HPDE6-E6E7 (cell line): Measurements from ENCODE around the gene PIP5KL1.

Source experiments
- DNase-seq: peaks from one replicate; pipeline ENCODE4 v3.0.0; 2011; ENCODE audit warnings: missing footprints; ENCODE audit errors: extremely low spot score

PIP5KL1 gene

DNA sequence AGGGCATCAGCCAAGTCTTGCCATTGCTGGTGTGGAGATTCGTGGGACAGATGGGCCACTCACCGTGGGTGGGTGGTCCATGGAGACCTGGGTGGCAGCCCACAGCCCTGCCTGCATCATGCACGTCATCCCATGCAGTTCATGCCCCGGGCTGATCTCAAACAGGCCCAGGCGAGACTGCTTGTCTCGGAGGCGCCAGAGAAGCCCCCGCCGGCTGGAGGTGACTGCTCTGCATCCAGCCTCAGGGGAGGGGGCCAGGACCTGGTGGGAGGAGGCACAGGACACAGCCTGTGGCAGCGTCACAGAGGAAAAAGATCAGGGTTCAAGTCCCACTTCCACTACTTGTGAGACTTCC, 975 bp downstream of the PIP5KL1 start:
- no peak for DNase-seq

DNA sequence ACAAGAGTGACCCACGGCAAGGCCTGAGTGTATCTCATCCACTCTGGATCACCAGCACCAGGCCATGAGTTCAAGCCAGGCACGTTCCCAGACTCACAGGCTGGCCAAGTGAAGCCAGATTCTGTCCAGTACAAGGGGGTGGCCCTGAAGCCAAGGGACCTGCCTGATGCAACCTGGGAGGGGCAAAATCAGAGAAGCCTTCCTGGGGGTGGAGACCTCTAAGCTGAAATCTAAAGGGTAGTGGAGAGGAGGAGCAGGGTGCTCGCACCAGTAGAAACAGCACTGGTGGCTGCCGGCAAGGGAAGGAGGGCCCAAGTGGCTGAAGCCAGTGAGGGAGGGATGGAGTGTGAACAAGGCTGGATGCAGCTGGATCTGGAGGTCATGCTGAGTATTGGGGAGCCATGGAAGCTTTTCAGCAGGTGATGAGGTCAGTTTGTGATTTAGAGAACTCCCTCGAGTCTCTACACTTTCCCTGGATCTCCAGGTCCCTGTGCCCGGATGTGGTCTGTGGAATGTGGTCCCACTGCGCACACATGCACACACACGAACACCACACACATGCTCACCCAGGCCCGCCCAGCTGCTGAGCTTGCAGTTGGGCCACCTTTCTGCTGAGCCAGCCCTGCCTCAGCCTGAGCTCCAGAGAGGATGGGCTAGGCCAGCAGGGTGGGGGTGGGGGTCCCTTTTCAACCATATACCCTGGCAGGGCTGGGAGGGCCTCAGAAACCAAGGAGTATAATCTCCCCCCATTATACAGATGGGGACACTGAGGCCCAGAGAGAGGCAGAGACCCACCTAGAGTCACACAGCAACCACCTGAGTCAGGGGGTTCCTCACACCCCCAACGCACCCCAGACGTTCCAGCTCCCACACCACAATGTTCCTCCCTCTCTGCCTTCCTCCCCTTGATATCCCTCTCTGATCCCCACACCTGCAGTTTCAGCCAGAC, 1.6 kb downstream of the PIP5KL1 start:
- no peak for DNase-seq

DNA sequence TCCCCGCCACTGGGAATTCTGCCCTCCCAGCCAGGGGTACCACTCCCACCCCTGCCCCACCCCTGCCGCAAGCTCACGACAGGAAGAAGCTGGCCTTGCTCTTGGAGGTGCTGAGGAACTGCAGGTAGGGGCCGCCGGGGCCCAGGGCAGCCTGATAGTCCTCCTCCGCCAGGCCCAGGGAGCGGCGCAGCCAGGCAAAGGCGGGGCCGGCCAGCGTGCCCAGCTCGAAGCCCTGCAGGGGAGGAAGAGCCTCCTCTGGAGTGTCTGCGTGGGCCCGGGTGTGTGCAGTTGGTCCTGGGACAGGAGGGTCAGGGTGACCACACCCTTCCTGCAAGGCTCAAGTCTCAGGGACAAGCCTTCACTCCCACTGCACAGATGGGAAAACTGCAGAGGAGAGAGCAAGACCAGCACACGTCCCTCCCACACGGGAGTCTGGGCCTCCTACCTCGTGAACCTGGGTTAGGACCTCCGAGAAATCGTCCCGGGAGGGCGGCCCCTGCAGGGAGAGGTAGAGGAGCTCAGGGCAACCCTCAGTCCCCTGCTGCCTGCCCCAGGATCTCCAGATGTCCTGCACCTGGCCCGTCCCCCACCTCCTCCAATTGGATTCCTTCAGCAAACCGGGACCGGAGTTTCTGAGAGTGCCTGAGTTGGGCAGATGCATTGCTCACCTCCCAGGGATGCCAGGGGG, 2.4 kb downstream of the PIP5KL1 start:
- no peak for DNase-seq

DNA sequence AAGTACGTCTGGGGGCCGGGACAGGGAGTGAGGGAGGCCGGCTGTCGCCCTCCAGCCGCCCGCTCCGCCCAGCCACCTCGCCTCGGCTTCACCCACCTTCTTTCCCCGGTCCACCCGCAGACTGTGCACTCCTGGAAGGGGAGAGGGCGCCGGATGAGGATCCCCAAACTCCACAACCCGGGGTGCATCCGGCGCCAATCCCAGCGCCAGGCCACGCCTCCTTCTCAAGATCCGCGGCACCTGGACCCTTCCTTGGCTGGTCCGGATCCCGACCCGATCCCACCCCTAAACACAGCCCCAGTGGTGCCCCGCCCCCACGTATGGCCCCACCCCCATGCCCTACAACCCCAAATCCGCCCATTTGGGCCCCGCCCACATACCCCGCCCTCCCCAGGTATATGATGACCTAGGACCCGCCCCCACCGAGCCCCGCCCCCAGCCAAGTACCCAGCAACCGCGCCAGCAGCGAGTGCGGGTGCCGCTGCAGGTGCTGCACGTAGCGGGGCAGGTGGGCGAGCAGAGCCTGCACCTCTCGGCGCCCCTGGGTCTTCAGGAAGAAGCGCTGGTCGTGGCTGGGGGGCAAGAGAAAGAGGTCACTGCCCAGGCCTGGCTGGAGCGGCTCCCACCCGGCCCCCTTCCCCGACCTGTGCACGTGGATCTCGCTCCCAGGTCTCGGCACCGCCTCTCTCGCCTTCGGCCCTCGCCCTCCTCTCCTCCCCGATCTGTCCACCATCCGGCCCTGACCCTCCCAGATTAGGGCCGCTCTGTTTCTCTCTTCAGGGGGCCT, 3.2 kb downstream of the PIP5KL1 start:
- peak; percentile 79 for DNase-seq

DNA sequence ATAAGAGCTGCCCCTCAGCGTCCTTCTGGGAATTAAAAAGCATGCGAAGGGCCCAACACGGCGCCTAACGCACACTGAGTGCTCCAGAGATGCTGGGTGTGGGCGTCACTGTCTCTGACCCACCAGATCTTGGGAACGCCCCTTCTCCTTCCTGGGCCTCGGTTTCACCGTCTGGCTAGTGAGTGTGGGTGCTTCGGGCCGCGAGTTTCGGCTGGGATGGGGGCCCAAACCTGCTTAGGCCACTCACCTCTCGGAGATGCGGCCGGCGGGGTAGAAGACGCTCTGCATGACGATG, 3.7 kb downstream of the PIP5KL1 start:
- DNase-seq: no peak

DNA sequence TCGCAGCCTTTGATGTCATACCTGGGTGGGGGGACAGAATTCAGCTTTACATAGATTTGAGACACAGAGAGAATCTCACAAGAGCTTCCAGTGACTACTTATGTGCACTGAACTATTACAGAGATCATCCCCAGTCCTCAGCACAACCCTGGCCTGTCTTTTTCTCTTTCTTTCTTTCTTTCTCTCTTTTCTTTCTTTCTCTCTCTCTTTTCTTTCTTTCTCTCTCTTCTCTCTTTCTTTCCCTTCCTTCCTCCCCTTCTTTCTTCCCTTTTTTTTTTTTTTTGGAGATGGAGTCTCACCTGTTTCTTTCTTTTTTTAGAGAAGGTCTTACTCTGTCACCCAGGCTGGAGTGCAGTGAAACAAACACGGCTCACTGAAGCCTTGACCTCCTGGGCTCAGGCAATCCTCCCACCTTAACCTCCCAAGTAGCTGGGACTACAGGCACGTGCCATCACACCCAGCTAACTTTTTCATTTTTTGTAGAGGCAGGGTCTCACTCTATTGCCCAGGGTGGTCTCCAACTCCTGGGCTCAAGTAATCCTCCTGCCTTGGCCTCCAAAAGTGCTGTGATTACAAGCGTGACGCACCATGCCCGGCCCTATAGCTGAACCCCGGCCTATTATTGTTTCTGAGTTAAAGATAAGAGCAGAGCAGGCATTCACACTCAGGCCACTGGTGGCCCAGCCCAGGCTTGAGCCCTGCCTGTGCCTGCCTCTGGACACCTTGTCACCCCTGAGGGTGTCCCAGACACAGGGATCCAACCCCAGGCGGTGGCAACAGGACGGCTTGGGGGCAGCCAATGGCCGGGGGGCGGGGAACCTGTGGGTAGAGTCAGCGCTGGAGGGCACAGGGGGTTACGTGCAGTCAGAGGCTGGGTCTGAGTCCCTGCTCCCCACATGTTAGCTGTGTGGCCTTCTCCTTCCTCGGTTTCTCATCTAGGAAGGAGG, 4.3 kb downstream of the PIP5KL1 start:
- DNase-seq: no peak

DNA sequence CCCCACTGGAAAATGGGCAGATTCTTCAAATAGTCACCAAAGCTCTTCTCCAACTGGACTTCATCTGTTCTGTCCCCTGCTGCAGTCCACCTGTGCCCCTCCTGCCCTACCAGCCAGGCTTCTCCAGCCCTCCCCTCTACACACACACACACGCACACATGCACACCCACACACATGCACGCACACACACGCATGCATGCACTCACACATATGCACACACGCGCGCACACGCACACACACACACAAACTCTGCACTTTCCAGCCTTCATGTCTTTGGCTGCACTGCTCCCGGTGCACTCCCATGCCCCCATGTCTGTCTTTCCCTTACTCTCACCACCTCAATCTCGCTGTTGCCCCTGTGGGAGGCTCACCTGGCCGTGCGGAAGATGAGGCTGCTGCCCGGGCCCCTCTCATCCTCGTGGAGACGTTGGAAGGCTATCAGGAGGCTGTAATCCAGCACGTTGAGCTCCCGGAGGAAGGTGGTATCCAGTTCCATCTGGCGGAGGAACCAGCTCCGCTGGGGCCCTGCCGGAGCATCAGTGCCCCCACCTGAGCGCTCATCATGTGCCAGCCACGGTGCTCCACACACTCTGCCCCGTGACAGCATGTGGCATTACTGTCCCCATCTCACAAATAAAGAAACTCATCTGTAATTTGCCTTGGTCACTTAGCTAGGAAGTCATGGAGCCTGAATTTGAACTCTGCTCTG, 5.7 kb downstream of the PIP5KL1 start:
- no peak for DNase-seq

DNA sequence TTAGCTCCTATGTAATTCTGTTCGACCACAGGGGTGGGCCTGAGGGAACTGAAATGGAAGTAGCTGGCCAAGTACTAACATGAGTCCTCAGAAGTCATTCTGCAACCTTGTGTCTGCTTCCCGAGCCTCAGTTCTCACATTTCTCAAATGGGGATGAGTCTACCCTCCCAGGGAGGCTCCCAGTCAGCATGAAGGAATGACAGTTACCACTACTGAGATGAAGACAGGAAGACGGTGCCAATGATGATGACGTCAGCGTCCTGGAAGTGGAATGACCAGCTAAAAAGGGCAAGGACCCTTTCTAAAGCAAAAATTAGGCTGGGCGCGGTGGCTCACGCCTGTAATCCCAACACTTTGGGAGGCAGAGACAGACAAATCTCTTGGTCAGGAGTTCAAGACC, 6.8 kb downstream of the PIP5KL1 start:
- peak; percentile 69 for DNase-seq

DNA sequence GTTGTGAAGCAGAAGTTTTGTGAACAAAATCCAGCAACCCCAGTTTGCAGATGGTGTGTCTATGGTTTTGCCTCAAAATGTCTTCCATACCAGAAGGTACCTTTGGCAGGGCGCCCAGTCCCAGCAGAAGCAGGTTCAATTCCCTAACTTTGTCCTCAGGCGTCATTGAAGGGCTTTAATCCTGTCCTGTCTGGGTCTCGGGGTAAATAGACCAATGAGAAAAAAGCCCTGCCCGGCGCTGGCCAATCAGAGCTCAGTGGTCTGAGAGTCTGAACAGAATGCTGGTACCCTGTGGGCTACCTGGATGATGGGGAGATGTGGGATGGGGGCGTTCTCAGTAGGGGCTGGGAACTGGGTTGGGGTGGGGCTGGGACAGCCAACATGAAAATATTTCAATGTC, 7.5 kb downstream of the PIP5KL1 start:
- no peak for DNase-seq

DNA sequence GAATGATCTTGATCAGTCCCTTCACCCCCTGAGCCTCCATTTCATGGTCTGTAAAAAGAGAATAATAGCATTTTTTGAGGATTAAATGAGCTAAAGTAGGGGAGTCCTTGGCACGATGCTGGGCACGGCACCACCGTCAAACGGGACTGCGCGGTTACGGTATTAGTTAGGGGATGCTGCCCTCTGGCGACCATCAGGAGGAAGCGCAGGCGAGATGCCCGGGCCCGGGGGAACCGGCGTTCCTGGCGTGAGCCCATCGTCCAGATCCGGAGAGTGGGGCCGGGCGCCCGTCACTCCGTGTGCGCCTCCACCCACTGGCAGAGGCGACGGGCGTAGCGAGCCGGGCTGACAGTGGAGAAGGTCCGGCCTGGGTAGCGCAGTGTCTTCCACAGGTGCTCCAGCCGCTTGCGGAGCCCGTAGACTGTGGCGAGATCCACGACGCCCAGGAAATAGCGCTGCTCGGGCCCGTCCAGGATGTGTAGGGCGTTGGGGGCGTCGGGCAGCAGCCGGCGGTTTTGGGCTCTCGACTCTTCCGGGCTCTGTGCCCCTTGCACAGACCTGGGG, 8.9 kb downstream of the PIP5KL1 start:
- DNase-seq: no peak

DNA sequence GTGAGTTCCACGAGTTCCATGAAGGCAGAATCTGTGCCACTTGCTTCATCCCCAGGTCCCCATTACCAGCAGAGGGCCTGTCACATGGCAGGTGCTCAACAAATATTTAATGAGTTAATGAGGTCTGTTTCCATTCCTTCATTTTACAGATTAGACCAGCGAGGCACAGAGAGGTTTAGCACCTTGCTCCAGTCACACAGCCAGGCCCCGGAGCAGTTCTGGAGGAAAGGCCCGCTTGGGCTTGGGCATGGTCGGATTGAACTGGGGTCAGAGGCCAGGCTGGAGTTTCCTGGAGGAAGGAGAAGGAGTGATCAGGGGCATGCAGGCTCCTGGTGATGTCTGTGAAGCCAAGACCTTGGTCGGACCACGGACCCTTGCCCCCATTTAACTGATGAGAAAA, 9.8 kb downstream of the PIP5KL1 start:
- DNase-seq: no peak

DNA sequence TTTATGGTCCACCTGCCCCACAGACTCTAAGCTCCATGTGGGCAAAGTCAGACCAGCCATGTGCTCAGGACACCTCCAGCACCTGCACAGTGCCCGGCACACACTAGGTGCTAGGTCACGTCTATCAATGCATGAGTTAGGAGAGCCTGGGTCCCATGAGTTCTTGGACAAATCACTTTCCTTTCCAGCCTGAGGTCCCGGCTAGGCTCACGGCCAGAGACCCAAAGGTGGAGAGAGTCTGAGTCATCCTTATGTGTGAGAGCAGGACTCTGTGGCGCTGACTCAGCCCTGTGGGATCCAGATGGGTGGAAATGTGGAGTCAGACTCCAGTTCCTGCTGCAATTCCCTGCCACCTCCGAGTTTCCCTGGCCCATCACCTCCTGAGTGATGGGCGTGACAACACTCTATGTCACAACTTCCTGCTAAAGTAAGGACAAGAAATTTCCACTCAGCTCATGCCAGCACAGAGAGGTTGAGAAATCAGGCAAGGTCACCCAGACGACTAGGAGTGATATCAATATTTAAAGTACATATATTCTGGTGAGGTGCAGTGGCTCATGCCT, 11.2 kb downstream of the PIP5KL1 start:
- DNase-seq: peak; percentile 97

DNA sequence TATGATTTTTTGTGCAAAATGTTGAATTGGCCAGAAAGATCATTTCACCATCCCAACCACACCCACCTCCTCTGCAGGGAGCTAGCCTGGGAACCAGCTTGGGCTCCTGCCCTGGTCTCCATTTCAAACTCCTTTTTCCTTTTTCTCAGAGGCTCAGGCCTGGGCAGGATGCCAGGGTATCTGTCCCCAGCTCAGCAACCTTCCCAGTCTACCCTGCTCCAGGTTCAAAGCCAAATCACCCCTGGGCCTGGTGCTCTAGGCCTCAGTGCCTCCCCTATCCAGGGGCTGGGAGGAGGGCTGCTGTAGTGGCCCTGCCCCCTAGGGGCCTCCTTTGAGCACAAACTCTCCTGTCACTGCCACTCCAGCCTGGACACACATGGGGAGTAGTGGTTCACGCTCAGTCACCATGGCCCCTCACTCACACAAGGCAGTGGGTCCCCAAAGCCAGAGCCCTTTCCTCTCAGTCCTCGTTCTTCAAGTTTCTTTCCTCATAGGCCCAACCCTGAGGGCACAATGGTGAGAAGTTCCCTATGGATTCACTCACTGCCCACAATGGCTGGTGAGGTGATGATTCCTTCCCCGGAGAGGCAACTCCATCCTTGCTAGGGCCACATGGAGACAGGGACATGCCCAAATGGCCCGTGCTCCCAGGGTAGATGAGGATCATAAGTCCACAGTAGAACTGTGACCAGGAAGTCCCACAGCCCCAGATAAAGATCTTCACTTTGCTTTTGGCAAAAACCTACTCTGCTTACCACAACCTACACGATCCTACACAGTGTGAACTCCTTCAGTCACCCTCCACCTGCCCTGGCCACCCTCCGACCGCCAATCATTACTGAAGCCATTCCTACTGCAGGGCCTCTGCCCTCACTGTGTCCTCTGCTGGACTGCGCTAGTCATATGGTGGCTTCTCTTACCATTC, 12.1 kb downstream of the PIP5KL1 start:
- DNase-seq: no peak

DNA sequence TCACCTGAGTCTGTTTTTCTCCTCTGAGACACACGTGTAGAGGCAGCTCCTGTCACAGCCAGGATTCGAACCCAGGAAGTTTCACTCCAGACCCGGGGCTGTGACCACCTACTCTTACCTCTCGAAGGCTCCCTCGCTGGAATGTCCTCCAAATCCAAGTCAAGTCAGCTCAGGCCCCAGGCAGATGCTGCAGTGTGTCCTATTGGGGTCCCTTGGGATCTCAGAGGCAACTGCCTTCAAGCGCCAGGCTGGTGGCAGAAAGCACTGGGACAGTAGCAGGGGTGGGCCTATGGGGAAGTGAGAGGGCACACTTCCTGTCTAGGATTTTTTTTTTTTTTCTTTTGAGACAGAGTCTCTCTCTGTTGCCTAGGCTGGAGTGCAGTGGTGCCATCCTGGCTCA, 13.0 kb downstream of the PIP5KL1 start:
- DNase-seq: no peak

DNA sequence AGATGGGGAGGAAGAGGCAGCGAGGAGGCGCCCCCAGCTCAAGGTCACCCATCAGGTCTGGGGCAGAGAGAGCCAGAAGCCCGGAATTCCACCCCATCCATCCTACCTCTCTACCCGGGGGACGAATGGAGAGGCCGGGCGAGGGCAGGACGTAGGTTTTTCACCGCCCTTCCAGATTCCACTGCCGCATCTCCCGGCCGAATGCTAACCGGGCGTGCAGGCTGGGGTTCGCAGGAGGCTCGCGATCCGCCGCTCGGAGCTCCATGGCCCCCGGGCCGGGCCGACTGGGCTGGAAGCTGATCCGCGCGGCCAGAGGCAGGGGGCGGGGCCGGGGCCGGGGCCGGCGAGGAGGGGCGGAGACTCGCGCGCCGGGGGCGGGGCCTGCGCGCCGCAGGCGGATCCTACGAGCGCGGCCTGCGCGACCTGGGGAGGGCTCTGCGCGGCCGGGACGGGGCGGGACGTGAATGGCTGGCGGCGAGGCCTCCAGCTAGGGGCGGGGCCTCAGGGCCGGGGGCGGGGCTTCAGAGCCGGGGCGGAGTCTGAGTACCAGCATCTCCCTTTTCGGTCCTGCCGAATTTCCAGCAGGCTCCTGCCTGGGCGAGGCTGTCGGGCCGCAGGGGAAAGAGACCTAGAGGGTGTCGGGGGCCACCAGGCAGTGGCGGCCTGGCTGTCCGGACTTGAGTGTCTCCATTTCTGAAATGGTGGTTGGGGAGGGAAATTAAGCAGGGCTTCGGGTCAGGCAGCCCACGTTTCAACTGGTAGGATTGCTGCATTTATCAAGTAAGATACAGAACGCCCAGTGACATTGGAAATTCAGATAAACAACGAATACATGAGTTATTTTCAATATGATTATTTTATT, 13.6 kb downstream of the PIP5KL1 start, which contains the start of gene ST6GALNAC4:
TSS of gene ST6GALNAC4 (minus strand) at position 322 of the 862 bp plus-strand sequence. CDS start 622 bp downstream, outside the sequence.
- DNase-seq: no peak

DNA sequence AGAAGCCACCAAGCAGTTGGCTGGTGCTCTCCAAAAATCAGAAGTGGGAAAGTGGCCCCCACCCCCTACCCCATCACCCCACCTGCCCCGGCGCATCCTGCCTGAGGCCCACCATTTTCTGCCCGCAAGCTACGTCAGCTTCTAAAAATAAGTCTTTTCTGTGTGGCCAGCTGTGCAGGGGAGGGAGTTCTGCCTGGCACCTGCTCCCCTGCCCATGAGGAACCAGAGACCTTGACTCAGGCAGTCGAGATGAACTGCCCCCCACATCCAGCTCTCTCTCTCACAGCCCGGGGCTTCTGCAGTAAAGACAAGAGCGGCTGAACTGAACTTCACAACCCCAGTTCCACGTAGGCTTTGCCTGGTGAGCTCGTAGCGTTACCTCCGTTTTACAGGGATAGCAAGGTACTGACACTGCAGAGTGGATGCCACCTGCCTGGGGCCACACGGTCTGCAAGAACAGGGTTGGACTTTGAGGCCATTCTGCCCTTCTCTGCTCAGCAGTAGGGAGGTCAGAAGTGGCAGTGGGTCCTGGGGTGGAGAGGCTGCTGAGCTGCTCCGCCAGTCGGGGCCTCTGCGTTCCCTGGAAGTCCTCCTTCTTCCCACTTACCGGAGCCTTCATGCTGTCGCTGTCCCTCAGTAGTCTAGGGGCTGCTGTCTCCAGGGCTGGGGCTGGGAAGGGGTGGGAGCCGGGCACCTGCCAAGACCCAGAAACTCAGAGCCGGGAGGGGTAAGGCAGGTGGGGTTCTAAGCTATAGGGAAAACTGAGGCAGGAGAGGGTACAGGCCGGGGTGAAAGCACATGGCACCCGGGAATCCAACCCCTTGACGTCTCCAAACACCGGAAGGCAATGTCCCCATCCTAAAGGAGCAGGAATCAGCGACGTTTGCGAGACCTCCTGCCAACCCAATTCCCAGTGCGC, 14.5 kb downstream of the PIP5KL1 start:
- DNase-seq: no peak

DNA sequence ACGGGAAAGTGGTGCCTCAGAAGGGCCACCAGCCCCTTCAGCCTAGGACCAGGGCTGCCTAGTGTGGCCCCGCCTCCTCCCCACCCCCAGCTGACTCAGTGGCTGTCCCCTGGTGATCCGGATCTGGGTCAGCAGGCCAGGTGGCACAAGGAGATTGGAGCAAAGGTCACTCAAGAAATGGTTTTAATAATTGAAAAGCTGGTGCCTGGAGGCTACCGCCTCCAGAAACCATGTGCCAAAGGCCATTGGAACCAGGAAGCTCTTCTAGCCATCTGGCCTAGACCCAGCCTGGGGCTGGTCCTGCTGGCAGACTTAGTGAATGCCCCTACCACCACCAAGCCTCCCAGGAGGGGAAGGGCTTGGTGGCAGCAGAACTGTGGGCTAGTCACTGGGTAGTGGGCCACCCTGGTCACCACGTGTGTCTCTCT, 15.2 kb downstream of the PIP5KL1 start:
- no peak for DNase-seq
